Mucosa of rectum (tissue), 2 donors: ENCODE results near the gene GPR142.

ENCODE experiments used
- H3K27ac ChIP-seq, 2 donors: one replicate each; pipeline ENCODE4 v1.7.0; 2013; ENCODE audit warnings: inconsistent platforms in 2 of 2, low read depth in 2 of 2, low read length in 2 of 2
- H3K27me3 ChIP-seq, 2 donors: one replicate each; pipeline ENCODE4 v1.7.0; 2013; ENCODE audit warnings: low read length in 2 of 2; ENCODE audit not compliant: control insufficient read depth in 2 of 2, insufficient read depth in 2 of 2
- H3K36me3 ChIP-seq, 2 donors: one replicate each; pipeline ENCODE4 v1.7.0; 2013; ENCODE audit warnings: low read length in 2 of 2; ENCODE audit not compliant: control insufficient read depth in 2 of 2, insufficient read depth in 2 of 2
- H3K4me1 ChIP-seq, 2 donors: one replicate each; pipeline ENCODE4 v1.7.0; 2013; ENCODE audit warnings: low read length in 2 of 2, mild to moderate bottlenecking in 1 of 2; ENCODE audit not compliant: control insufficient read depth in 2 of 2, insufficient read depth in 2 of 2
- H3K4me3 ChIP-seq, 2 donors: one replicate each; pipeline ENCODE4 v1.7.0; 2013; ENCODE audit warnings: low read length in 2 of 2
- H3K9ac ChIP-seq, 2 donors: one replicate each; pipeline ENCODE4 v1.7.0; 2013; ENCODE audit warnings: low read length in 2 of 2, low read depth in 1 of 2, mild to moderate bottlenecking in 1 of 2
- H3K9me3 ChIP-seq, 2 donors: one replicate each; pipeline ENCODE4 v1.7.0; 2013; ENCODE audit warnings: low read length in 2 of 2; ENCODE audit not compliant: control insufficient read depth in 2 of 2
- donor health status: healthy.
- donor health status: Normal muscosa, but diverticular disease.

Gene GPR142

GRCh38 chr17:74343526-74344284, 23.6 kb upstream of the GPR142 start:
- H3K27me3 ChIP-seq: peaks cover 2 to 3% of the 10 kb centered on the region in 2 donors
- no peaks in the 10 kb centered on the region for H3K9me3 ChIP-seq
- H3K9ac ChIP-seq: no peak overlapping the region
- peaks cover 2 to 5% of the 10 kb centered on the region in 2 donors for H3K4me1 ChIP-seq
- H3K27ac ChIP-seq: no peak overlapping the region
- no peaks in the 10 kb centered on the region for H3K36me3 ChIP-seq
- H3K4me3 ChIP-seq: no peak overlapping the region

- no peaks in the 10 kb centered on the region for H3K36me3 ChIP-seq
- H3K9ac ChIP-seq: no peak overlapping the region
- no peak overlapping the region for H3K27ac ChIP-seq
- peaks cover 0 to 5% of the 10 kb centered on the region in 2 donors for H3K4me1 ChIP-seq
- no peak overlapping the region for H3K4me3 ChIP-seq
- peaks cover 2 to 3% of the 10 kb centered on the region in 2 donors for H3K27me3 ChIP-seq
- H3K9me3 ChIP-seq: no peaks in the 10 kb centered on the region
These were observed 22.6 kb upstream of the GPR142 start for GRCh38 chr17:74344658-74345057.

GRCh38 chr17:74345433-74346241, 21.7 kb upstream of the GPR142 start:
- H3K9me3 ChIP-seq: no peaks in the 10 kb centered on the region
- H3K9ac ChIP-seq: no peak overlapping the region
- H3K36me3 ChIP-seq: no peaks in the 10 kb centered on the region
- no peak overlapping the region for H3K27ac ChIP-seq
- H3K4me1 ChIP-seq: no peaks in the 10 kb centered on the region
- H3K4me3 ChIP-seq: no peak overlapping the region
- H3K27me3 ChIP-seq: no peaks in the 10 kb centered on the region

GRCh38 chr17:74347646-74348045, 19.7 kb upstream of the GPR142 start:
- peaks cover 5 to 6% of the 10 kb centered on the region in 2 donors for H3K27me3 ChIP-seq
- H3K36me3 ChIP-seq: no peaks in the 10 kb centered on the region
- H3K9ac ChIP-seq: no peak overlapping the region
- no peak overlapping the region for H3K27ac ChIP-seq
- no peaks in the 10 kb centered on the region for H3K9me3 ChIP-seq
- H3K4me3 ChIP-seq: no peak overlapping the region
- H3K4me1 ChIP-seq: no peaks in the 10 kb centered on the region

GRCh38 chr17:74349120-74349519, 18.2 kb upstream of the GPR142 start:
- no peak overlapping the region for H3K9ac ChIP-seq
- peaks cover 12 to 13% of the 10 kb centered on the region in 2 donors for H3K27me3 ChIP-seq
- H3K36me3 ChIP-seq: no peaks in the 10 kb centered on the region
- no peaks in the 10 kb centered on the region for H3K4me1 ChIP-seq
- H3K9me3 ChIP-seq: no peaks in the 10 kb centered on the region
- H3K27ac ChIP-seq: no peak overlapping the region
- H3K4me3 ChIP-seq: no peak overlapping the region

- Histone ChIP-seq H3K36me3 (no peaks in the 10 kb centered on the region), H3K27me3 (peaks cover 13 to 24% of the 10 kb centered on the region in 2 donors), H3K9ac (no peak overlapping the region), H3K4me1 (no peaks in the 10 kb centered on the region), H3K27ac (no peak overlapping the region), H3K4me3 (no peak overlapping the region), H3K9me3 (no peaks in the 10 kb centered on the region)
These were observed 16.8 kb upstream of the GPR142 start for GRCh38 chr17:74350486-74350885.

GRCh38 chr17:74351552-74352210, 15.6 kb upstream of the GPR142 start:
- Histone ChIP-seq H3K4me1 (no peaks in the 10 kb centered on the region), H3K9me3 (no peaks in the 10 kb centered on the region), H3K27me3 (peaks cover 20 to 33% of the 10 kb centered on the region in 2 donors), H3K27ac (no peak overlapping the region), H3K4me3 (no peak overlapping the region), H3K36me3 (no peaks in the 10 kb centered on the region), H3K9ac (no peak overlapping the region)

GRCh38 chr17:74353446-74354060, 13.8 kb upstream of the GPR142 start:
- Histone ChIP-seq H3K27me3 (peaks cover 35 to 40% of the 10 kb centered on the region in 2 donors), H3K4me1 (peaks cover 0 to 4% of the 10 kb centered on the region in 2 donors), H3K9ac (no peak overlapping the region)

GRCh38 chr17:74354123-74354522, 13.2 kb upstream of the GPR142 start:
- Histone ChIP-seq H3K27ac (no peak overlapping the region), H3K9me3 (no peaks in the 10 kb centered on the region), H3K4me1 (peaks cover 0 to 4% of the 10 kb centered on the region in 2 donors), H3K36me3 (no peaks in the 10 kb centered on the region), H3K4me3 (no peak overlapping the region), H3K27me3 (peaks cover 39 to 43% of the 10 kb centered on the region in 2 donors), H3K9ac (no peak overlapping the region)

More at GRCh38 chr17:74353446-74354060, 13.8 kb upstream of the GPR142 start:
- H3K4me3 ChIP-seq: no peak overlapping the region
- H3K9me3 ChIP-seq: no peaks in the 10 kb centered on the region
- H3K27ac ChIP-seq: no peak overlapping the region
- H3K36me3 ChIP-seq: no peaks in the 10 kb centered on the region
